SK-N-SH (cell line): Measurements from ENCODE around the gene PAN3. TPM values are rescaled to one million over a fixed set of nuclear protein-coding genes. Genes with fewer than 3 reads are reported as not detected.

Experiments used
- CTCF ChIA-PET: fragments of 300-600, 350-600 bp; formaldehyde crosslinking; extraction: SDS; loops from one replicate; lab custom pipeline; 2021; lab: Yijun Ruan, JAX
- POLR2A ChIA-PET: fragments of 350-600 bp; sonication (Branson Sonifier 250); formaldehyde crosslinking; extraction: SDS; loops from one replicate; lab custom pipeline; 2020; ENCODE audit warnings: antibody characterized with exemption, inconsistent platforms; lab: Yijun Ruan, JAX
- DNase-seq: peaks from one replicate; pipeline ENCODE4 v3.0.0; 2012
- H2AFZ ChIP-seq: fragments of 200-600 bp; sonication (generic); 2 replicates; pipeline ENCODE4 v1.8.1; 2016; ENCODE audit warnings: antibody characterized with exemption, mild to moderate bottlenecking, low read depth
- H3F3A ChIP-seq: fragments of 200-600 bp; sonication (generic); replicated peaks from 2 replicates; pipeline ENCODE3; 2016; ENCODE audit warnings: antibody characterized with exemption, mild to moderate bottlenecking; ENCODE audit not compliant: insufficient read depth
- H3K27ac ChIP-seq, 2 experiments: fragments of 200-500 bp in 1 of 2; fragments of 200-600 bp in 1 of 2; sonication (Bioruptor generic) in 1 of 2; sonication (generic), shearing (Covaris generic) in 1 of 2; 2 replicates each; pipeline versions ENCODE4 v1.5.1 to v1.6.1; 2014 to 2016; ENCODE audit warnings: low read depth in 2 of 2, inconsistent platforms in 1 of 2, low read length in 1 of 2, mild to moderate bottlenecking in 1 of 2, mixed read lengths in 1 of 2
- H3K27me3 ChIP-seq: fragments of 200-600 bp; sonication (generic), shearing (Covaris generic); 2 replicates; pipeline ENCODE4 v1.6.1; 2016; ENCODE audit warnings: mixed run types; ENCODE audit not compliant: insufficient read depth
- H3K36me3 ChIP-seq, 2 experiments: fragments of 200-500 bp in 1 of 2; fragments of 200-600 bp in 1 of 2; sonication (Bioruptor generic) in 1 of 2; sonication (generic) in 1 of 2; replicated peaks in 1 of 2; 2 replicates each; pipeline versions ENCODE3 to v1.5.1; 2014 to 2016; ENCODE audit warnings: low read length in 1 of 2, mild to moderate bottlenecking in 1 of 2; ENCODE audit not compliant: insufficient read depth in 2 of 2, control insufficient read depth in 1 of 2
- H3K4me1 ChIP-seq, 2 experiments: fragments of 200-500 bp in 1 of 2; fragments of 200-600 bp in 1 of 2; sonication (Bioruptor generic) in 1 of 2; sonication (generic), shearing (Covaris generic) in 1 of 2; 2 replicates each; pipeline versions ENCODE4 v1.5.1 to v1.6.1; 2014 to 2016; ENCODE audit warnings: low read depth in 1 of 2, low read length in 1 of 2, mixed run types in 1 of 2; ENCODE audit not compliant: insufficient read depth in 2 of 2, control insufficient read depth in 1 of 2
- H3K4me2 ChIP-seq: fragments of 200-600 bp; sonication (generic), shearing (Covaris generic); 2 replicates; pipeline ENCODE4 v1.6.1; 2017; ENCODE audit warnings: mixed run types
- H3K4me3 ChIP-seq, 2 experiments: fragments of 200-500 bp in 1 of 2; fragments of 200-600 bp in 1 of 2; sonication (Bioruptor generic) in 1 of 2; sonication (generic), shearing (Covaris generic) in 1 of 2; 2 replicates each; pipeline versions ENCODE4 v1.5.1 to v1.8.1; 2014 to 2016; ENCODE audit warnings: low read depth in 2 of 2, inconsistent platforms in 1 of 2, low read length in 1 of 2, mild to moderate bottlenecking in 1 of 2, mixed read lengths in 1 of 2, moderate library complexity in 1 of 2
- H3K79me2 ChIP-seq: fragments of 200-600 bp; sonication (generic); 2 replicates; pipeline ENCODE4 v1.8.1; 2017; ENCODE audit warnings: mild to moderate bottlenecking; ENCODE audit not compliant: insufficient read depth
- H3K9ac ChIP-seq: fragments of 200-600 bp; sonication (generic); 2 replicates; pipeline ENCODE4 v1.6.1; 2017; ENCODE audit warnings: mixed run types
- H3K9me2 ChIP-seq: fragments of 200-600 bp; sonication (generic); 2 replicates; pipeline ENCODE4 v1.6.1; 2017; ENCODE audit warnings: mixed run types
- H3K9me3 ChIP-seq: fragments of 200-600 bp; sonication (generic); 2 replicates; pipeline ENCODE4 v1.6.1; 2017; ENCODE audit warnings: mixed run types, mild to moderate bottlenecking, moderate library complexity
- H4K20me1 ChIP-seq: fragments of 200-600 bp; sonication (generic); 2 replicates; pipeline ENCODE4 v1.6.1; 2017; ENCODE audit warnings: mild to moderate bottlenecking, mixed run types; ENCODE audit not compliant: insufficient read depth
- CHD2 ChIP-seq: fragments of 150-350 bp; IDR thresholded peaks from 2 replicates; pipeline ENCODE4 v1.6.1; 2018; ENCODE audit warnings: low read length; ENCODE audit not compliant: partially characterized antibody
- CTCF ChIP-seq: fragments of 200-600 bp; sonication (generic); IDR thresholded peaks from 2 replicates; pipeline ENCODE4 v1.6.1; 2017; ENCODE audit warnings: antibody characterized with exemption, mild to moderate bottlenecking, moderate library complexity
- EP300 ChIP-seq, 2 experiments: IDR thresholded peaks; 2 replicates each; pipeline versions ENCODE4 v1.4.0 to v1.6.1; 2012; ENCODE audit warnings: borderline replicate concordance in 1 of 2, low read depth in 1 of 2, low read length in 1 of 2
- FOSL2 ChIP-seq: IDR thresholded peaks from 2 replicates; pipeline ENCODE4 v1.4.0; 2012; ENCODE audit warnings: low read depth, mild to moderate bottlenecking, moderate library complexity, borderline replicate concordance
- FOXM1 ChIP-seq: IDR thresholded peaks from 2 replicates; pipeline ENCODE4 v1.4.0; 2012; ENCODE audit warnings: low read depth, mild to moderate bottlenecking
- GABPA ChIP-seq: IDR thresholded peaks from 2 replicates; pipeline ENCODE4 v1.4.0; 2012; ENCODE audit warnings: low read depth, mild to moderate bottlenecking
- GATA2 ChIP-seq: sonication (generic); formaldehyde crosslinking; IDR thresholded peaks from 2 replicates; pipeline ENCODE4 v1.5.0; 2020; ENCODE audit warnings: mild to moderate bottlenecking, missing genetic modification reagents
- IRF3 ChIP-seq: fragments of 150-350 bp; IDR thresholded peaks from 2 replicates; pipeline ENCODE4 v1.6.1; 2016; ENCODE audit warnings: mild to moderate bottlenecking, low read depth, low read length
- JUND ChIP-seq: IDR thresholded peaks from 2 replicates; pipeline ENCODE4 v1.4.0; 2012
- MAX ChIP-seq: IDR thresholded peaks from 2 replicates; pipeline ENCODE4 v1.4.0; 2012; ENCODE audit warnings: low read depth
- MEF2A ChIP-seq: IDR thresholded peaks from 2 replicates; pipeline ENCODE4 v1.4.0; 2012; ENCODE audit warnings: low read depth, borderline replicate concordance
- NRF1 ChIP-seq: IDR thresholded peaks from 2 replicates; pipeline ENCODE4 v1.6.1; 2012; ENCODE audit warnings: low read depth, mild to moderate bottlenecking, low read length
- PBX3 ChIP-seq: IDR thresholded peaks from 2 replicates; pipeline ENCODE4; 2012
- RAD21 ChIP-seq: IDR thresholded peaks from 2 replicates; pipeline ENCODE4 v1.6.1; 2012; ENCODE audit warnings: mild to moderate bottlenecking, low read length
- SIN3A ChIP-seq: IDR thresholded peaks from 2 replicates; pipeline ENCODE4 v1.6.1; 2012; ENCODE audit warnings: low read depth, mild to moderate bottlenecking, low read length, moderate library complexity, borderline replicate concordance
- SMC3 ChIP-seq: IDR thresholded peaks from 2 replicates; pipeline ENCODE4 v1.6.1; 2012; ENCODE audit warnings: low read depth, low read length, improper control_type of control experiment
- TAF1 ChIP-seq: IDR thresholded peaks from 2 replicates; pipeline ENCODE4 v1.6.1; 2012; ENCODE audit warnings: low read depth, mild to moderate bottlenecking, low read length, moderate library complexity, borderline replicate concordance
- TCF12 ChIP-seq: IDR thresholded peaks from 2 replicates; pipeline ENCODE4 v1.4.0; 2012
- YY1 ChIP-seq: IDR thresholded peaks from 2 replicates; pipeline ENCODE4 v1.4.0; 2012; ENCODE audit warnings: low read depth, mild to moderate bottlenecking
- ZBTB33 ChIP-seq: IDR thresholded peaks from 2 replicates; pipeline ENCODE4 v1.4.0; 2012; ENCODE audit warnings: low read depth, borderline replicate concordance
- WGBS: methylation state at CpG from one replicate; pipeline ENCODE4 v1.1.6; 2017; ENCODE audit warnings: low lambda C conversion rate; 5-methylcytosine and 5-hydroxymethylcytosine counted together
- polyA plus RNA-seq, 3 experiments: library from polyadenylated mRNA; depleted of rRNA; stranded (reverse); fragments of >200 nt; gene quantifications; 2 replicates each; pipeline ENCODE4 v1.2.3, GENCODE V29; 2012

Gene PAN3
- polyA plus RNA-seq, 1 of the 3 experiments (the other 2 are of a cell fraction) = 6.4 TPM

GRCh38 chr13:28166257-28166656 lies 27.9 kb downstream of the PAN3 start:
- POLR2A ChIA-PET = no interaction called here
- no peak for DNase-seq
- peaks cover 0 to 8% of the 10 kb centered on the region in 2 experiments; a peak in 1 of 4 replicates for H3K4me1 ChIP-seq
- H3K4me2 ChIP-seq = no peak overlapping the region
- H3K9ac ChIP-seq = no peak overlapping the region
- no peaks in the 10 kb centered on the region for H3K9me3 ChIP-seq
- H3K79me2 ChIP-seq = peaks cover 95% of the 10 kb centered on the region
- peaks cover 80% of the 10 kb centered on the region for H4K20me1 ChIP-seq
- WGBS = 100% methylated on average over 1 of the region's 1 CpG
- no peaks in the 10 kb centered on the region for H3K27me3 ChIP-seq
- no peaks in the 10 kb centered on the region for H3K36me3 ChIP-seq
- no peaks in the 10 kb centered on the region for H3K9me2 ChIP-seq
- TF ChIP-seq TAF1 (no peak), MEF2A (no peak), CHD2 (no peak), YY1 (no peak), FOSL2 (no peak), CTCF (no peak), PBX3 (no peak), RAD21 (no peak), GABPA (no peak), SMC3 (no peak), ZBTB33 (no peak), SIN3A (no peak), GATA2 (CRISPR knock-in tag) (no peak), TCF12 (no peak), MAX (no peak), JUND (no peak), NRF1 (no peak), EP300 (IDR thresholded peaks at IDR 0.05; ENCODE audit: borderline replicate concordance in 1 of 2, low read depth in 1 of 2, low read length in 1 of 2) (no peak), FOXM1 (no peak), IRF3 (no peak)
- TF ChIP-seq, all 33 proteins: peak for 0
- CTCF ChIA-PET = no interaction called here
- Histone ChIP-seq H3F3A (peaks cover 7% of the 10 kb centered on the region), H3K4me3 (no peak overlapping the region), H2AFZ (no peak overlapping the region), H3K27ac (no peak overlapping the region)
